Keratinocyte (primary cell): ENCODE results near the gene WBP2NL. TPM values are rescaled to one million over a fixed set of nuclear protein-coding genes. Genes with fewer than 3 reads are reported as not detected.

Experiments
- DNase-seq: peaks from one replicate; pipeline ENCODE4 v3.0.0-alpha.2; 2011; ENCODE audit warnings: low read depth, missing footprints, low spot score
- FAIRE-seq: peaks from 2 replicates; lab custom pipeline; 2011; peaks lifted over from hg19 to GRCh38; lab: Jason Lieb, UNC
- H2AFZ ChIP-seq: 2 replicates; pipeline ENCODE4 v1.6.0; 2012; ENCODE audit warnings: low read length, control low read depth, inconsistent platforms; ENCODE audit not compliant: control insufficient read depth
- H3K27ac ChIP-seq: 2 replicates; pipeline ENCODE4 v1.5.1; 2011; ENCODE audit warnings: low read length; ENCODE audit not compliant: control insufficient read depth, insufficient read depth
- H3K27me3 ChIP-seq: 3 replicates; pipeline ENCODE4 v1.6.0; 2011; ENCODE audit warnings: low read length; ENCODE audit not compliant: control insufficient read depth, insufficient read depth; ENCODE audit errors: extremely low read depth
- H3K36me3 ChIP-seq, 2 experiments: 2 replicates in 1 of 2; 3 replicates in 1 of 2; pipeline ENCODE4 v1.5.1; 2011; ENCODE audit warnings: low read length in 2 of 2, mild to moderate bottlenecking in 1 of 2; ENCODE audit not compliant: control insufficient read depth in 2 of 2, insufficient read depth in 2 of 2; ENCODE audit errors: extremely low read depth in 1 of 2
- H3K4me1 ChIP-seq: 3 replicates; pipeline ENCODE4 v1.5.1; 2011; ENCODE audit warnings: low read length; ENCODE audit not compliant: control insufficient read depth, insufficient read depth; ENCODE audit errors: extremely low read depth
- H3K4me2 ChIP-seq: 3 replicates; pipeline ENCODE4 v1.6.0; 2011; ENCODE audit warnings: low read depth, low read length; ENCODE audit not compliant: control insufficient read depth, insufficient read depth; ENCODE audit errors: extremely low read depth
- H3K4me3 ChIP-seq, 3 experiments: fragments of 200-600 bp in 1 of 3; sonication (generic) in 1 of 3; 2 replicates in 2 of 3; 3 replicates in 1 of 3; pipeline ENCODE4 v1.5.1; 2011 to 2016; ENCODE audit warnings: low read length in 3 of 3, mild to moderate bottlenecking in 3 of 3, control low read depth in 2 of 3, inconsistent platforms in 1 of 3, low read depth in 1 of 3, mixed read lengths in 1 of 3, mixed run types in 1 of 3, moderate library complexity in 1 of 3; ENCODE audit not compliant: control insufficient read depth in 2 of 3, insufficient read depth in 2 of 3; ENCODE audit errors: extremely low read depth in 1 of 3
- H3K79me2 ChIP-seq: 2 replicates; pipeline ENCODE4 v1.6.0; 2012; ENCODE audit warnings: low read length; ENCODE audit not compliant: control insufficient read depth, insufficient read depth
- H3K9ac ChIP-seq: 3 replicates; pipeline ENCODE4 v1.6.0; 2011; ENCODE audit warnings: low read length; ENCODE audit not compliant: control insufficient read depth, insufficient read depth; ENCODE audit errors: extremely low read depth
- H3K9me1 ChIP-seq: 3 replicates; pipeline ENCODE4 v1.6.0; 2011; ENCODE audit warnings: low read length; ENCODE audit not compliant: control insufficient read depth, insufficient read depth; ENCODE audit errors: extremely low read depth
- H3K9me3 ChIP-seq: 2 replicates; pipeline ENCODE4 v1.5.1; 2012; ENCODE audit warnings: low read depth, low read length; ENCODE audit not compliant: control insufficient read depth
- H4K20me1 ChIP-seq: 3 replicates; pipeline ENCODE4 v1.6.0; 2011; ENCODE audit warnings: low read length; ENCODE audit not compliant: control insufficient read depth, insufficient read depth; ENCODE audit errors: extremely low read depth
- EZH2 ChIP-seq: IDR thresholded peaks from one replicate; pipeline ENCODE4 v1.6.1; 2012; ENCODE audit warnings: inconsistent platforms, mild to moderate bottlenecking, low read length, moderate library complexity
- dilution Hi-C: fragments of 300-500 bp; cut with MboI; formaldehyde crosslinking; loops from one replicate; pipeline ENCODE4 v1.7.0; 2020; ENCODE audit warnings: low sequenced_read_pairs; ENCODE audit not compliant: extremely low pct_ligation_motif_present
- polyA plus RNA-seq, 5 experiments: library from polyadenylated mRNA; depleted of rRNA in 3 of 5; stranded (reverse) in 3 of 5; stranded (forward) in 1 of 5; unstranded in 1 of 5; fragments of >200 nt; gene quantifications; 1 replicate in 1 of 5; 2 replicates in 3 of 5; 3 replicates in 1 of 5; pipeline versions ENCODE4 v1.2.1 to v1.2.3, GENCODE V29; 2011 to 2012; ENCODE audit warnings: missing spikeins in 2 of 5, low read depth in 1 of 5, low replicate concordance in 1 of 5
- TF ChIP-seq, protein P1 (sequence below), 3 experiments: IDR thresholded peaks in 1 of 3; conservative IDR thresholded peaks in 1 of 3; optimal IDR thresholded peaks in 1 of 3; 2 replicates in 2 of 3; 3 replicates in 1 of 3; pipeline versions ENCODE3 to v1.5.1; 2011; ENCODE audit warnings: low read length in 3 of 3, mild to moderate bottlenecking in 3 of 3, moderate library complexity in 2 of 3, control low read depth in 1 of 3, inconsistent platforms in 1 of 3; ENCODE audit not compliant: insufficient read depth in 2 of 3; ENCODE audit errors: extremely low read depth in 1 of 3

Gene WBP2NL
- polyA plus RNA-seq, 1 donor (not counting 4 experiments of a cell fraction or from before 2014, with no cell fraction given): 0.07 TPM

GRCh38 chr22:41987276-41987675 is 11.3 kb upstream of the WBP2NL start:
- Histone ChIP-seq H3K27ac (no peak overlapping the region), H3K4me3 (no peak overlapping the region), H3K27me3 (peaks cover 12% of the 10 kb centered on the region), H3K9me3 (no peaks in the 10 kb centered on the region), H3K4me1 (no peaks in the 10 kb centered on the region), H3K36me3 (no peaks in the 10 kb centered on the region), H3K9ac (no peak overlapping the region), H2AFZ (no peak overlapping the region), H4K20me1 (no peaks in the 10 kb centered on the region), H3K4me2 (no peak overlapping the region), H3K9me1 (no peaks in the 10 kb centered on the region), H3K79me2 (no peaks in the 10 kb centered on the region)
- TF ChIP-seq, protein P1, sequence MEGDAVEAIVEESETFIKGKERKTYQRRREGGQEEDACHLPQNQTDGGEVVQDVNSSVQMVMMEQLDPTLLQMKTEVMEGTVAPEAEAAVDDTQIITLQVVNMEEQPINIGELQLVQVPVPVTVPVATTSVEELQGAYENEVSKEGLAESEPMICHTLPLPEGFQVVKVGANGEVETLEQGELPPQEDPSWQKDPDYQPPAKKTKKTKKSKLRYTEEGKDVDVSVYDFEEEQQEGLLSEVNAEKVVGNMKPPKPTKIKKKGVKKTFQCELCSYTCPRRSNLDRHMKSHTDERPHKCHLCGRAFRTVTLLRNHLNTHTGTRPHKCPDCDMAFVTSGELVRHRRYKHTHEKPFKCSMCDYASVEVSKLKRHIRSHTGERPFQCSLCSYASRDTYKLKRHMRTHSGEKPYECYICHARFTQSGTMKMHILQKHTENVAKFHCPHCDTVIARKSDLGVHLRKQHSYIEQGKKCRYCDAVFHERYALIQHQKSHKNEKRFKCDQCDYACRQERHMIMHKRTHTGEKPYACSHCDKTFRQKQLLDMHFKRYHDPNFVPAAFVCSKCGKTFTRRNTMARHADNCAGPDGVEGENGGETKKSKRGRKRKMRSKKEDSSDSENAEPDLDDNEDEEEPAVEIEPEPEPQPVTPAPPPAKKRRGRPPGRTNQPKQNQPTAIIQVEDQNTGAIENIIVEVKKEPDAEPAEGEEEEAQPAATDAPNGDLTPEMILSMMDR (optimal IDR thresholded peaks at IDR 0.05 in 1 of 3, IDR thresholded peaks at IDR 0.05 in 1 of 3, conservative IDR thresholded peaks at IDR 0.05 in 1 of 3; ENCODE audit: extremely low read depth in 1 of 3, insufficient read depth in 2 of 3, low read length in 3 of 3): no peak
- no peak for TF ChIP-seq EZH2
- no peak for DNase-seq
- no peak for FAIRE-seq
- dilution Hi-C loops: no loop called here

- DNase-seq: no peak
- no peaks in the 10 kb centered on the region for H3K4me1 ChIP-seq
- H3K9me1 ChIP-seq: no peaks in the 10 kb centered on the region
- H3K4me3 ChIP-seq: no peak overlapping the region
- no peaks in the 10 kb centered on the region for H4K20me1 ChIP-seq
- no peak overlapping the region for H3K27ac ChIP-seq
- H3K4me2 ChIP-seq: no peak overlapping the region
- TF ChIP-seq EZH2: no peak
- TF ChIP-seq, protein P1 (optimal IDR thresholded peaks at IDR 0.05 in 1 of 3, IDR thresholded peaks at IDR 0.05 in 1 of 3, conservative IDR thresholded peaks at IDR 0.05 in 1 of 3; ENCODE audit: extremely low read depth in 1 of 3, insufficient read depth in 2 of 3, low read length in 3 of 3): no peak
- H3K27me3 ChIP-seq: peaks cover 12% of the 10 kb centered on the region
- H3K79me2 ChIP-seq: no peaks in the 10 kb centered on the region
- dilution Hi-C loops: no loop called here
- H2AFZ ChIP-seq: no peak overlapping the region
- H3K9ac ChIP-seq: no peak overlapping the region
- no peaks in the 10 kb centered on the region for H3K9me3 ChIP-seq
- H3K36me3 ChIP-seq: no peaks in the 10 kb centered on the region
- FAIRE-seq: no peak
These were observed 9.3 kb upstream of the WBP2NL start for GRCh38 chr22:41989246-41989645.
